ENCODE data around the gene KLHL7.

DNA sequence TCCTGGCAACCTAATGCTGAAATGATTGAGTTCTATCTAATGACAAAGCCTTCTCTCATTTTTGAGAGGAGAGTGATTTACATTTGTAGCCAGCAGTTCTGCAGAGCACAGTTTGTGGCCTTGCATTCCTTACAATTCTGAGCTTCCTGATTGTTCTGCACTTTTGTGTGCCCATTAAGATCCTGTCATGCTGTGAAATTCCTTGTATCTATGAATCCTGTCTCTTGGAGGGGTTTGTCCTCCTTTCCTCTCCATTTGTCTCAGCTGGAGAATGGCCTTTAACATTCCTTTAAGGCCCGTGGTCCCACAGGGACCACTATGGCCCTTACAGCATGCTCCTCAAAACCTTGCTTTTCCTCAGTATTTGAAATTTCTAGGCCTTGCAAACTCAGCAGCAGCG lies 10.4 kb downstream of the KLHL7 start:
- TF ChIP-seq, protein P1, sequence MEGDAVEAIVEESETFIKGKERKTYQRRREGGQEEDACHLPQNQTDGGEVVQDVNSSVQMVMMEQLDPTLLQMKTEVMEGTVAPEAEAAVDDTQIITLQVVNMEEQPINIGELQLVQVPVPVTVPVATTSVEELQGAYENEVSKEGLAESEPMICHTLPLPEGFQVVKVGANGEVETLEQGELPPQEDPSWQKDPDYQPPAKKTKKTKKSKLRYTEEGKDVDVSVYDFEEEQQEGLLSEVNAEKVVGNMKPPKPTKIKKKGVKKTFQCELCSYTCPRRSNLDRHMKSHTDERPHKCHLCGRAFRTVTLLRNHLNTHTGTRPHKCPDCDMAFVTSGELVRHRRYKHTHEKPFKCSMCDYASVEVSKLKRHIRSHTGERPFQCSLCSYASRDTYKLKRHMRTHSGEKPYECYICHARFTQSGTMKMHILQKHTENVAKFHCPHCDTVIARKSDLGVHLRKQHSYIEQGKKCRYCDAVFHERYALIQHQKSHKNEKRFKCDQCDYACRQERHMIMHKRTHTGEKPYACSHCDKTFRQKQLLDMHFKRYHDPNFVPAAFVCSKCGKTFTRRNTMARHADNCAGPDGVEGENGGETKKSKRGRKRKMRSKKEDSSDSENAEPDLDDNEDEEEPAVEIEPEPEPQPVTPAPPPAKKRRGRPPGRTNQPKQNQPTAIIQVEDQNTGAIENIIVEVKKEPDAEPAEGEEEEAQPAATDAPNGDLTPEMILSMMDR (IDR thresholded peaks at IDR 0.05) = no peak
- no peak for TF ChIP-seq EP300 (IDR thresholded peaks at IDR 0.05; ENCODE audit: low read depth)
